ENCODE results near the gene ARID3C.
"Not testable (repeated sequence)": the region's sequence is repeated elsewhere in the genome, so short reads cannot be mapped to it uniquely, and the experiment has no call there.

ARID3C gene

DNA sequence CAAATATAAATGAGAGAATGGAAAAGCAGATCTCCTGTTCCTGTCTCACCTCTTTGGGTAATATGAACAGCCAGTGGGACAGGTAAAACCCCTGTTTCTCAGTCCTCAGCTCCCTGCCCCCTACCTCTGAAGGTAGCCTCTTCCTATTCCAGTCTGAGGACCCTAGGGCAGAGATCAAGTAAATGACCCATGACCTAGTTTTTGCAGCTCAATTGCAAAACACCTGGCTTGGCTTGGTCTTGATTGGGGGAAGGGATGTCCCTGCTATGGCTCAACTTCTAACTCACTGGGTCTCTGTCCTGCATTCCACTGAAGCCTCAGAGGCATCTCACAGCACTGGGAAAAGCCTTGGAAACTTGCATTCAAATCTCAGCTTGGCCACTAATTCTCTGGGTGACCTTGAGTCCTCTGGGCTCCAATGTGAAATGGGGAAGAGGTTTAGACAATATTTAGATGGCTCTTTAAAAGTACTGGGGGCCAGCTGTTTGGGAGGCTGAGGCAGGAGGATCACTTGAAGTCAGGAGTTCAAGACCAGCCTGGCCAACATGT, 16.0 kb upstream of the ARID3C start:
- ChIA-PET CTCF (interaction anchor here (0.7 to 1.2 kb wide), 2 partner anchors 11 to 16 kb away, joined by 3 to 4 read pairs; no protein-coding TSS in a partner anchor), POLR2A (interaction anchor here (4.7 kb wide), 1 partner anchor 9 kb away, joined by 67 read pairs; the partner anchor contains the start of gene SIGMAR1)
- no peak for DNase-seq (ENCODE audit: extremely low spot score)
- TF ChIP-seq FOXK2 (IDR thresholded peaks at IDR 0.05) (no peak), FOXA1 (IDR thresholded peaks at IDR 0.05) (no peak), HDGF (IDR thresholded peaks at IDR 0.05; ENCODE audit: borderline replicate concordance) (no peak), ELF4 (IDR thresholded peaks at IDR 0.05) (no peak), ZNF384 (IDR thresholded peaks at IDR 0.05) (no peak), SP1 (IDR thresholded peaks at IDR 0.05) (no peak), L3MBTL2 (conservative IDR thresholded peaks at IDR 0.05) (no peak), NFRKB (IDR thresholded peaks at IDR 0.05) (no peak), FOXM1 (IDR thresholded peaks at IDR 0.05; ENCODE audit: borderline replicate concordance) (no peak), BHLHE40 (IDR thresholded peaks at IDR 0.05; ENCODE audit: borderline replicate concordance) (no peak), TARDBP (IDR thresholded peaks at IDR 0.05) (no peak), LEF1 (IDR thresholded peaks at IDR 0.05; ENCODE audit: borderline replicate concordance) (no peak), SUZ12 (IDR thresholded peaks at IDR 0.05) (no peak)

DNA sequence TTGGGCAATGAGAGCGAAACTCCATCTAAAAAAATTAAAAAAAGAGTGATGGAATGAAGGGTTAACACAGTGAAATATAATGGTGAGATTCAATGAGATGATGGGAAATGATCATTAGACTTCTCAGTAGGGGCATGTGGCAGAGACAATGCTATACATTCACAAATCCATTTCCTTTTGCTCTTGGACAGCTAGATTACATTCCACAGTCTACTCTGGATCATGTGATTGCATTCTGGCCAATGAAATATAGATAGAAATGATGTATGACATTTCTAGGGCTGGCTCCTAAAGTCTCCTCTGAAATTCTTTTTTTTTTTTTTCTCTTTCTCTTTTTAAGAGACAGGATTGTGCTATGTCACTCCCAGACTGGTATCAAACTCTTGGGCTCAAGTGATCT, 13.8 kb upstream of the ARID3C start:
- TF ChIP-seq FOXK2 (IDR thresholded peaks at IDR 0.05) (no peak), HDGF (IDR thresholded peaks at IDR 0.05; ENCODE audit: borderline replicate concordance) (no peak), ZNF384 (IDR thresholded peaks at IDR 0.05) (no peak), FOXA1 (IDR thresholded peaks at IDR 0.05) (no peak)
- ChIA-PET POLR2A (no interaction called here), CTCF (interaction anchor here (0.8 kb wide), 1 partner anchor 22 kb away, joined by 3 read pairs; no protein-coding TSS in a partner anchor)
- DNase-seq (ENCODE audit: extremely low spot score) = no peak

DNA sequence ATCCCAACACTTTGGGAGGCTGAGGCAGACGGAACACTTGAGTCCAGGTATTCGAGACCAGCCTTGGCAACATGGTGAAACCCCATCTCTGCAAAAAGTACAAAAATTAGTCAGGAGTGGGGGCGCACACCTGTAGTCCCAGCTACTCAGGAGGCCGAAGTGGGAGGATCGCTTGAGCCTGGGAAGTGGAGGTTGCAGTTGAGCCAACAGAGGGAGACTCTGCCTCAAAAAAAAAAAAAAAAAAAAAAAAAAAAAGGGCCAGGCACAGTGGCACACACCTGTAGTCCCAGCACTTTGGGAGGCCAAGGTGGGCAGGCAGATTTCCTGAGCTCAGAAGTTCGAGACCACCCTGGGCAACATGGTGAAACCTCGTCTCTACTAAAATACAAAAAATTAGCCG, 10.5 kb upstream of the ARID3C start:
- TF ChIP-seq ZNF384 (IDR thresholded peaks at IDR 0.05) = peak; percentile 72
- CTCF ChIA-PET = interaction anchor here (1.2 kb wide), 1 partner anchor 14 kb away, joined by 4 read pairs; no protein-coding TSS in a partner anchor

DNA sequence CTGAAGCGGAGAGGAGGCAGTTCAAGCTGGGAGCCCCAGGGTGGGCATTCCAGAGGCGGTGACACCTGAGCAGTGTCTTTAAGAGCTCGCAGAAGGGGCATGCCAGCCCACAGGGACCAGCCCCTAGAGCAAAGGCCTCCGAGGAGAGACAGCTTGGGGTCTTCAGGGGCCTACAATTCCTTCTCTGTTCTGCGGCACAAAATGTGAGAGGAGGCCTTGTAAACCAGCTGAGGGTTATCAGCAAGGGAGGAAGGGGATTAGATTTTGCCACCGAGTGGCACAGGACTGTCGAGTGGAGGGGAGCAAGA, 9.2 kb upstream of the ARID3C start:
- ChIA-PET POLR2A (interaction anchor here (0.7 to 6.0 kb wide), 13 partner anchors 8 to 64 kb away, joined by 3 to 67 read pairs (median 4); partner anchors contain the start of genes DCTN3, GALT, IL11RA and RPP25L), CTCF (interaction anchor here (0.7 to 2.2 kb wide), 3 partner anchors 8 to 63 kb away, joined by 3 to 11 read pairs (median 4); partner anchors contain the start of gene GALT)
- DNase-seq (ENCODE audit: extremely low spot score) = no peak
- no peak for TF ChIP-seq ARNT (IDR thresholded peaks at IDR 0.05)
- TF ChIP-seq FOXK2 (IDR thresholded peaks at IDR 0.05) = no peak
- TF ChIP-seq ZNF384 (IDR thresholded peaks at IDR 0.05) = no peak
- no peak for TF ChIP-seq LEF1 (IDR thresholded peaks at IDR 0.05; ENCODE audit: borderline replicate concordance)
- no peak for TF ChIP-seq SP1 (IDR thresholded peaks at IDR 0.05)
- no peak for TF ChIP-seq BHLHE40 (IDR thresholded peaks at IDR 0.05; ENCODE audit: borderline replicate concordance)
- no peak for TF ChIP-seq SUZ12 (IDR thresholded peaks at IDR 0.05)
- no peak for TF ChIP-seq NFRKB (IDR thresholded peaks at IDR 0.05)
- TF ChIP-seq ELF4 (IDR thresholded peaks at IDR 0.05) = no peak
- TF ChIP-seq TARDBP (IDR thresholded peaks at IDR 0.05) = no peak
- TF ChIP-seq FOXM1 (IDR thresholded peaks at IDR 0.05; ENCODE audit: borderline replicate concordance) = no peak
- TF ChIP-seq, protein P1, sequence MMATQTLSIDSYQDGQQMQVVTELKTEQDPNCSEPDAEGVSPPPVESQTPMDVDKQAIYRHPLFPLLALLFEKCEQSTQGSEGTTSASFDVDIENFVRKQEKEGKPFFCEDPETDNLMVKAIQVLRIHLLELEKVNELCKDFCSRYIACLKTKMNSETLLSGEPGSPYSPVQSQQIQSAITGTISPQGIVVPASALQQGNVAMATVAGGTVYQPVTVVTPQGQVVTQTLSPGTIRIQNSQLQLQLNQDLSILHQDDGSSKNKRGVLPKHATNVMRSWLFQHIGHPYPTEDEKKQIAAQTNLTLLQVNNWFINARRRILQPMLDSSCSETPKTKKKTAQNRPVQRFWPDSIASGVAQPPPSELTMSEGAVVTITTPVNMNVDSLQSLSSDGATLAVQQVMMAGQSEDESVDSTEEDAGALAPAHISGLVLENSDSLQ (IDR thresholded peaks at IDR 0.05) = no peak
- TF ChIP-seq CTBP1 (IDR thresholded peaks at IDR 0.05; ENCODE audit: borderline replicate concordance) = no peak
- no peak for TF ChIP-seq HDGF (IDR thresholded peaks at IDR 0.05; ENCODE audit: borderline replicate concordance)
- TF ChIP-seq L3MBTL2 (conservative IDR thresholded peaks at IDR 0.05) = no peak

More for the DNA sequence above, 10.5 kb upstream of the ARID3C start:
- DNase-seq (ENCODE audit: extremely low spot score); POLR2A ChIA-PET: not testable (repeated sequence)

- ChIA-PET POLR2A (interaction anchor here (0.7 to 6.0 kb wide), 17 partner anchors 9 to 65 kb away, joined by 3 to 67 read pairs (median 4); partner anchors contain the start of genes DCTN3, GALT, IL11RA and RPP25L), CTCF (interaction anchor here (0.9 to 2.2 kb wide), 2 partner anchors 9 to 233 kb away, joined by 5 to 11 read pairs; partner anchors contain the start of gene GALT)
- peak; percentile 91 for DNase-seq (ENCODE audit: extremely low spot score)
- no peak for TF ChIP-seq FOXM1 (IDR thresholded peaks at IDR 0.05; ENCODE audit: borderline replicate concordance)
- TF ChIP-seq ELF4 (IDR thresholded peaks at IDR 0.05) = peak; percentile 40; the same call in 1 of the 2 replicates
- peak; percentile 67 for TF ChIP-seq L3MBTL2 (conservative IDR thresholded peaks at IDR 0.05)
- no peak; the same call in 1 of the 2 replicates for TF ChIP-seq BHLHE40 (IDR thresholded peaks at IDR 0.05; ENCODE audit: borderline replicate concordance)
- TF ChIP-seq LEF1 (IDR thresholded peaks at IDR 0.05; ENCODE audit: borderline replicate concordance) = no peak
- no peak for TF ChIP-seq ARNT (IDR thresholded peaks at IDR 0.05)
These were observed 8.7 kb upstream of the ARID3C start, which contains the start of gene SIGMAR1 for GRCh38 chr9:34637356-34638137. TSS of gene SIGMAR1 (minus strand) at chr9:34637787. CDS start at chr9:34637697, 90 bp downstream.

- POLR2A ChIA-PET = interaction anchor here (0.7 to 6.0 kb wide), 9 partner anchors 10 to 54 kb away, joined by 3 to 67 read pairs (median 5); partner anchors contain the start of genes DCTN3, GALT, IL11RA and RPP25L
- TF ChIP-seq L3MBTL2 (conservative IDR thresholded peaks at IDR 0.05) (peak; percentile 94; the same call in 1 of the 2 replicates), BHLHE40 (IDR thresholded peaks at IDR 0.05; ENCODE audit: borderline replicate concordance) (no peak)
- CTCF ChIA-PET = interaction anchor here (0.9 to 2.2 kb wide), 2 partner anchors 10 to 233 kb away, joined by 5 to 11 read pairs; partner anchors contain the start of gene GALT
- DNase-seq (ENCODE audit: extremely low spot score) = no peak
These were observed 8.0 kb upstream of the ARID3C start for GRCh38 chr9:34636791-34637355.

DNA sequence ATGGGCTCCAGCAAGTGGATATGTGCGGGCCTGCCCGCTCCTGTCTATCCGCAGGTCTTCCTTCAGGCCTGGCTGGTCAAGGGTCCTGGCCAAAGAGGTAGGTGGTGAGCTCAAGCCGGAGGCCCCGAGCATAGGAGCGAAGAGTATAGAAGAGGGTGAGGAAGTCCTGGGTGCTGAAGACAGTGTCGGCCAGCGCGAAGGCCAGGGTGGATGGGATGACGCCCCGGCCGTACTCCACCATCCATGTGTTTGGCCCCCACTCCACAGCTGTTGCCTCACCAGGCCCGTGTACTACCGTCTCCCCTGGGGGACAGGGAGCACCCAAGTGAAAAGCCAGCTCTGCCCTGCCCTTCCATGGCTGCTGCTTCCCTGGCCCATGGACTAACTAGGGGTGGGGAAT, 6.7 kb upstream of the ARID3C start:
- CTCF ChIA-PET = interaction anchor here (1.3 to 3.7 kb wide), 3 partner anchors 11 to 67 kb away, joined by 5 to 15 read pairs (median 9); partner anchors contain the start of genes GALT and RPP25L

More for the DNA sequence above, 6.7 kb upstream of the ARID3C start:
- TF ChIP-seq FOXA1 (IDR thresholded peaks at IDR 0.05) = no peak
- no peak for TF ChIP-seq TARDBP (IDR thresholded peaks at IDR 0.05)
- no peak for TF ChIP-seq ZNF384 (IDR thresholded peaks at IDR 0.05)
- no peak for TF ChIP-seq BHLHE40 (IDR thresholded peaks at IDR 0.05; ENCODE audit: borderline replicate concordance)
- no peak for TF ChIP-seq L3MBTL2 (conservative IDR thresholded peaks at IDR 0.05)
- TF ChIP-seq LEF1 (IDR thresholded peaks at IDR 0.05; ENCODE audit: borderline replicate concordance) = no peak
- no peak for TF ChIP-seq NFRKB (IDR thresholded peaks at IDR 0.05)
- TF ChIP-seq ARNT (IDR thresholded peaks at IDR 0.05) = no peak
- no peak for TF ChIP-seq FOXM1 (IDR thresholded peaks at IDR 0.05; ENCODE audit: borderline replicate concordance)
- TF ChIP-seq, protein P1 (IDR thresholded peaks at IDR 0.05) = no peak
- DNase-seq (ENCODE audit: extremely low spot score) = no peak
- POLR2A ChIA-PET = interaction anchor here (1.0 to 6.0 kb wide), 3 partner anchors 11 to 66 kb away, joined by 3 to 67 read pairs (median 4); partner anchors contain the start of gene GALT

All from HEK293T (cell line).